NCI-H1417 treated with DMSO at 0.1 percent for 48 hours (cell line): Measurements from ENCODE around the gene RGS17.
"Not testable (repeated sequence)": the region's sequence is repeated elsewhere in the genome, so short reads cannot be mapped to it uniquely, and the experiment has no call there.

ENCODE experiments used
- DNase-seq: peaks from one replicate; lab custom pipeline; 2025; lab: John Stamatoyannopoulos, UW

RGS17 gene, protein sequence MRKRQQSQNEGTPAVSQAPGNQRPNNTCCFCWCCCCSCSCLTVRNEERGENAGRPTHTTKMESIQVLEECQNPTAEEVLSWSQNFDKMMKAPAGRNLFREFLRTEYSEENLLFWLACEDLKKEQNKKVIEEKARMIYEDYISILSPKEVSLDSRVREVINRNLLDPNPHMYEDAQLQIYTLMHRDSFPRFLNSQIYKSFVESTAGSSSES

DNA sequence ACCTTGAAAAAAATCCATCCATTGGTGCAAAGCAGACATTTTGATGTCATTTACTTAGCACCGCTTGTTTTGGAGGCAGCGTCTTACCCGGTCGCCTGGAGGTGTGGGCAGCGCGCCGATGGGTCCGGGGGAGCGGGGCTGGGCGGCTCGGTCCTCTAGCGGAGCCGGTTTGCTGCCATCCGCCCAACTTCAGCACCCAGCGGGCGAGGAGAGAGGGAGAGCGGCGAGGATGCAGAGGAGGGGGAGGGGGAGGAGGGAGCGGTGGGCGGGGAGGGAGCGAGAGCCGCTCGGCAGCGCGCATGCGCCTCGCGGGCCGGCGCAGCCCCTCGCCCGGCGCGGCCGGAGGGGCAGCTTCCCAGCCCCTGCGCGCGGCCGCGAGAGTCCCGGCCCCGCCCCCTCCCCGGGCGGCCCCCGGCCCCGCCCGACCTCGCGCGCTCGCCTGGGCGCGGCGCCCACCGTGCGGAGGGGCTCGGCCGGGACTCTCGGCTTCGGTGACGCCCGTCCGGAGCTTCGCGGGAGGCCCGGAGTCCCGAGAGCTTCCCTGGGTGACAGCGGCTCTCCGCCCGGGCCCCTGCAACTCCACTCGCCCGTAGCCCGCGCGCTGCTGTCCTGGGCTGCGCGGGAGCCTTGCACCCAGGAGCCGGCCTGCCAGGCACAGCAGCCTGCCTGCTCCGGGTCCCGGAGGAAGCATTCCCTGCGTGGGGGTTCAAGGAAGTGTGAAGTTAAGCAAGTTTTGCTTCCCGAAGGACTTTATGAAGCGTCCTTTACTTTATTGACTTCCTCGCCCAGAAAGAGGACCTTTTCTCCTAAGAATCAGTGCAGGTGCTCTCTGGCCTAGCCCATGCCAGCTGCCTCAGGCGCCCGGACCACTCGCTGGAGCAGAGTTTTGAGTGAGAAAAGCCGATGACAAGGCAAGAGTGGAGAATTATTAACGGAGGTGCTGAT, at the start of gene RGS17:
Gene RGS17 (minus strand): TSS at position 246 of the 945 bp plus-strand sequence. CDS start 87,264 bp downstream, outside the sequence.
- DNase-seq, result no peak

DNA sequence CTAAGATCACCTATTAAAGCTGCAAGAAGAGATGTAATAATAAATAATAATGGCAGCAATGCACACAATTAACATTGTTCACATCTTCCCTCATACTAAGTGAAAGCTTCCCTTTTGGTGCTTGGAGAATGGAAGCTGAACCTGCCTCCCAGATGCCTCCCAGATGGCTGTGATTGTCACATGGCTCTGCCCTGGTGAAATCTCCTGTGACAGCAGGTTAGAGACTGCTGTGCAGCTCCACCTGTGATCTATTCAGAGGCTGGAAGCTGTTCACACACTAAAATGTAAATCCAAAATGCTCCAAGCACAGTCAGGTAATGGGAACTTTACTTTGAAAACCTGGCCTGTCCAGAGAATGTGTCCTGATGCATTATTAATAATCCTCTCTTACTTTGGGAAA, 41.7 kb upstream of the RGS17 start:
- DNase-seq, result no peak

DNA sequence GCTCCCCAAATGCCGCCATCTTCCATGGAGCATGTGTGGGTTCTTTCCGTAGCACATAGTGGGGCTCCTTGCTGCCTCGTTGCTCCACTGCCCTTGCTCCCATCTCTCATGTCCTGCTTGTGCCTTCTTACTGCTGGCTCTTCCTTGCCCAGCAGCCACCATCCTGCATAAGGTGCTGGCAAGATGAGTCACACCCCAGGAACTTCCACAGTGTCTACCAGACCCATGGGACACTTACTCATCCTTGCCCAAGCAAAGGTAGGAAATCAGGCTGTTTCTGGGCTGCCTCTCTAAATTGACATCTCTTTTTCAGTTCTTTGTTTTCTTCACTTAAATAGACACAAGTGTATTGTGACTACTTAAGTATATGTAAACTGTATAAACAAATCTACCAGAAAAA, 39.4 kb upstream of the RGS17 start:
- no peak for DNase-seq

DNA sequence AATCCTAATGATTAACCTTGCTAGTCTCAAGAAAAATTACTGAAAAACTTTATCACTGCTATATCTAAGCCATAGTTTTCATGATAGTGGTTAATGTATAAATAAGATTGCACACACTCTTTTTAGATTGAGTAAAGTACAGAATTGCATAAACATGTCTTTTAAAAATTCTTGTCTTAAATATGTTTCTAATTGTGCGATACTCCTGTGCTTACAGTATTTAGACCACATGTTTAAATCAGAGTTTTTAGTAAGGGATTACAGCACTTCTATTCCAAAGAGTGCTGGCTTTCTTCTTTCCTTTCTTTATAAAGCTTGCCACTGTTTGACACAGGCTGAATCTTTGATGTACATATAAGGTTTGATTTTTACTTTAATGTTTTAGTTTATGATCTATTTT, 36.8 kb upstream of the RGS17 start:
- DNase-seq, result no peak

DNA sequence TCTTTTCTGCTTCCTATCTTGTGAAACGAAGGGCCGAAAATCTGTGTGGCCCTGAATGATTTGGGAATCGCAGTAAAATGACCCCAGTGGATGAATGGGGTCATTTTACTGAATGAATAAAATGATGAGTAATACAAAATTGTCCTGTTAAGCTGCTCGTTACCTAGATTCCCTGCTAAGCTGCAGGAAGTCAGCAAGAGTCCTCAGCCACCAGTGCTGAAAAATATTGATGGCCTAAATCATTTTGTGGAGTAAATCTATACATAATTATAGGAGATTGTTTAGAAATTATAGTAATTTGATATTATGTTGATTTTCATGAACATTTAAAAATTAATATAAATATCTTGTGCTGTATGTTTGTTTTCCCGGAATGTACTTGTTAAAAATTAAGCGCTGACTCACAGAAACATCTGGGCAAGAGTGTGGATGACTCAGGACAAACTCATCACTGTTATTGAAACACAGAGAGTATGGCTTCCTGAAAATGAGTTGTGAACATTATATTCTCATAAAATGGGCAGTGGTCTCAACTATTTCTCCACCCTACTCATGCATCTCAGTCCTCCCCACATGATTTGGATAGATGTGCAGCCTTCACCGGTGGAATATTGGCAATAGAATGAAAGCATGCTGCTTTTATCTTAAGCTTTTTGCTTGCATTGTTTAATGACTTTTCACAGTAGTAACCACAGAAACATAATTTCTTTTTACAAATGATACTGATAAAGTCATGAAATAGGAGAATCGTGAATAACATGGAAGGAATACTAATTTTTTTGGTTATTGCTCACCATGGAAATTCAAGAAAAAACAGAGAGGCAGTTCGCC, 36.2 kb upstream of the RGS17 start:
- DNase-seq, result no peak

DNA sequence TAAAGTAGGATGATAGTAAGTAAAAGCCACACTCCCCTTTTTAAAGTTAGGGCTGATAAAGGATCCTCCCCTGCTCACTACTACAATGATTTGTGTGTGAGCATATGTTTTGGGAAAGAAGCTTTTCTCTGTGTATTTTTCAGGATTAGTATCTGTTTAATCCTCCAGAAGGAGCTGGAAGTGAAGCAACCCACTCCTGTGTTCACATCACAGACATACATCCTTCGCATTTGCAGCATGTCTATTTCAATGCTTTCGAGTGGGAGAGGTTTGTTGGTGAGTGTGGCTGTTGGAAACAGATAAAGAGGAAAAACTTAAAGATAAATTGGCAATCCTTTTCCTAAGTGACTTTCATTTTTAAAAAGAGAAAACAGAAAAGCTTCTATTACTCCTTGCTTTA, 31.6 kb upstream of the RGS17 start:
- DNase-seq, result no peak

DNA sequence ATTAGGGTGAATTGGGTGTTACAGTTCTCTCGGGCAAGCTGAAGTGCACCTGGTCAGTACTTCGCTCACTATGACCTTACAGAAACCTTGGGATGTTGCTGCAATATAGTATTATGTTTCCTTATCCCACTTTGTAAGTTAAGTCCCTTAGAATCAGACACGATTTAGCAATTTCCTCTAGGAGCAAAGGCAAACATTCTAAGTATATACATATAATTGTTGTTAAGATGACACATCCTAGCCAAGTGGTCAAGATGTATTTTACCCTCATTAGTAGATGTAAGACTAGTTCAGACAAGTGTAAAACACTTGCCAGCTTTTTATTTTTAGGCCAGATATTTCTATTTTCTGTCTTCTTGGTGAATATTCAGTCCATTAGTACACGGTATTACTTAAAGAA, 31.1 kb upstream of the RGS17 start:
- DNase-seq, result no peak

DNA sequence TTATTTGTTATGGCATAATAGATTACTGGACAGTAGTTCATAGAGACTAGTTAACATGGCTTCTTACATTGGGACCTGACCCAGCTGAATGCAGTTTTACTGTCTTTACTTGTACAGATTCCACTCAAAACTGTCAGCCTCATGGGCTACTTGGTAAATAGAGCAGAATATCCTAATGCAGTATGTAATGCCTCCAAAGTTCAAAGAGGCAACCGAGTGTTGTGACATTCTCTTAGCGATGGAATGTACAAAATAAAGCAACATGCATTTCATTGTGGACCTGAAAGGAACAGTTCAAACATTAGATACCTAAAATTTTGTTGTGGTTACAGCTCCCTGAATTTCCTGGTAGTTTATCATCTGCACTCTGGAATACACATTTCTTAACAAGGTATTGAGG, 29.1 kb upstream of the RGS17 start:
- DNase-seq, result no peak

DNA sequence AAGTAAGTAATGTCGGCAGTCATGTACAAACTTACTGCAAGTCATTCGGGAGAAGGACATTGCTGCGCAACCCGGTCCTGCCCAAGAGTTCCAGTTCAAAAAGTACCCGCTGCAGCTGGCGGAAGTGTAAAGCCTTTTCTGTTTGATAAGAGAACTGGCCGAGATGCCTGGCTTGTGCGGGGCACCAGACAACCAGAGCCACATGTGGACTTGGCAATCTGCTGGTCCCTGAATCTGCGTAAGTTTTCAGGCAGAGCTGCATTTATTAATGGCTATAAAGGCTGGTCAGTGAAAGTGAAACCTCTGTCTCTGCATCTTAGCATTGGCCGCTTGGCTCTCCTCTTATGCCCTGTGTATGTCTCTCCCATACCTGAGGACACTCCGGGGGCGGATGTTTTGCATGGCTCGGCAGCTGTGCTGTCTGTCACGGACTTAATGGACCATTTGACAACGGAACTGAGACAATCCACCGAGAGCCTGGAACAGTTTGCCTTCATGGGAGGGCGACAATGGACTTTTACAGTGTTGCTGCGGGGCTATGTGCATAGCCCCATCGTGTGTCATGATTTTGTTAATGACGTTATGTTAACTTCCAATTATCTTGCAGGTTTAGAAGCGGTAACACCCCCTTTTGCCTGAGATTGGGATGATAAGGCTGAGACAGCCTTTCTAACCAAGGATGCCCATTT, 19.8 kb upstream of the RGS17 start:
- DNase-seq, result no peak

DNA sequence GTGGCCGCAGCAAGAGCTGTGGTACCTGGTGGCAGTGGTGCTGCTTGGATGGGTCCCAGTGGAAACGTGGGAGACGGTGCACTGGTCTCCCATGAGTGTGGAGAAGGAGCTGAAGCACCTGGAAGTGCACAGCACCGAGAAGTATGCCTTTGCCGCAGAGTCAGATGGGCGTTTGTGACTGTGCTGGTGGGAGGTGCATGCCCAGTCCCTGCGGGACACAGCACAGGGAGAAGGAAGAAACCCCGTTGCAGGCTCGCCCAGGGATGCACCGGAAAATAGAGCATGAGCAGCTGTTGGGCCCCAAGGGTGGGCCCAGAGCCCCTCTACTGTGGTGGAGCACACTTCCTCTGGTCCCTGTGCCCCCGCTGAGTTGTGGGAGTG, 19.3 kb upstream of the RGS17 start:
- DNase-seq, result no peak

DNA sequence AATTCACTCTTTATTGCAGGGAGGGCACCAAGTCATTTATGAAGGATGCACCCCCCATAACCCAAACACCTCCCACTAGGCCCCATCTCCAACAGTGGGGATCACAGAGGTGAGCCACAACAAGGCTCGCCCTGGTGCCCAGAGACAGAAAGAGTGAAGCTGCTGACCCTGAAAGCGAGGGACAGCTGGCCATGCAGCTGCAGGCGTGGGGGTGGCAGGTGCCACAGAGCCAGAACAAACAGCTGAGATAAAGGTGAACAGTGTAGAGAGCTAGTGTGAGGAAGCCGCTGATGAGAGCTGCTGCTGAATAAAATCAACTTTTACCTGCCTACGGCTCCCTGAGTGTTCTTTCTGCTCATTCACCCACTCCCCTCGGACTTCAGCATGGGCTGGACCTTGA, 18.8 kb upstream of the RGS17 start:
- no peak for DNase-seq

DNA sequence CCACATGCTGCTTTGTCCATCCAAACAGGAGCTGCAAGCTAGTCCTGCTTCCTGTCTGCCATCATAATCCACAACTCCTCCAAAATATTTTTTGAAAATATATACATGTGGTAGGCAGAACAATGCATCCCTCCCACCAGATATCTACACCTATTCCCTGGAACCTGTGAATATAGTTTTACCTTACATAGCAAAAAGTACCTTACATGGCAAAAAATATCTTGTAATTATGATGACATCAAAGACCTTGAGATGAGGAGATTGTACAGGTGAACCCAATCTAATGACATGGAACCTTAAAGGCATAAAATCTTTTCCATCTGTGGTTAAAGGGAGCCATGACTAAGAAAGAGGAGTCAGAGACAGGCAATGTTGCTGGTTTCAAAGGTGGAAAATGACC, 15.3 kb upstream of the RGS17 start:
- no peak for DNase-seq

DNA sequence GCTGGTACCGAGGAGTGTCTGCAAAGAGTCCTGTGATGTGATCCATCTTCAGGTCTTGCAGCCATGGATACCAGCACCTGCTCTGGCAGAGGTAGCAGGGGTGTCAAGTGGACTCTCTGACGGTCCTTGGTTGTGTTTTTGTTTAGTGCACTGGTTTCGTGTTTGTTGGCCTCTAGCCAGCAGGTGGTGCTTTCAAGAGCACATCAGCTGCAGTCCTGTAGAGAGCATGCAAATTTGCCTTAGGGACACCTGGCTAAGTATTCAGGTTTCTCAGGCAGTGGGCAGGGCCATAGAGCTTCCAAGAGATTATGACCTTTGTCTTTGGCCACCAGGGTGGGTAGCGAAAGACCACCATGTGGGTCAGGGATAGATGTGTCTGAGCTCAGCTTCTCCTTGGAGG, 14.5 kb upstream of the RGS17 start:
- DNase-seq, result no peak

DNA sequence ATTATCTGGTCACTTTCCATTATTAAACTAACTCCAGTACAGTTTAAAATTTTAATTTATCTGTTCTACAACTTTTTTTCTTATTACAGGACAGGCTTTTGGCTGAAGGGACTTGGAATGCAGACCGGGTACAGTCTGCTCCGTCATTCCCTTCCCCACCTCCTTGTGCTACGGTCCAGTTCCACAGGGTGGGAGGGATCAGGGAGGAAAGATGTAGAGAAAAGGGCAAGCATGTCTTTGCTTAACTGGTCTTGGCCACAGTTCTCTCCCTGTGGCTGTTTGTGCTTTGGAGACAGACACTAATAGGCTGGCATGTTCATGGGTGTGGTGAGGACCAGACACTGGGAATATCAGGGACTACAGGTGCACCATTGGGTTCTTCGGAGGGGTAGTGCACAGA, 12.1 kb upstream of the RGS17 start:
- no peak for DNase-seq

DNA sequence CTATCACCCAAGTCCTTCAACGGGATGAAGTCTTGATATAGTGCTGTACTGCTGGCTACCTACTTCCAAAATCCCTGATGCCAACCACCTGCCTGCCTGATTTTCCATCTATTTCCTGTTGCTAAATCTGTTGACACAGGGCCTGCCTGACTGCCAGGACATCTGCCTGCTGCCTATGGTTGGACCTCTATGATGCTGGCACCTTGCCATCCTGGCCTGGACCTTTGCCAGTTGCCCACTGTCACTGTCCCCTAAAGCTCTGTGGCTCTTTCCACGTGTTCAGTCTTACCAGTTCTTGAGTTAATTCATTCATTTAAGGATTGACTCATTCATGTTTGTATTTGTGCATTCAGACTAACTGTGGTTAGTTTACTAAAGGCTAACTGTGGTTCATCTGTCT, 9.2 kb upstream of the RGS17 start:
- peak; percentile 77 for DNase-seq

DNA sequence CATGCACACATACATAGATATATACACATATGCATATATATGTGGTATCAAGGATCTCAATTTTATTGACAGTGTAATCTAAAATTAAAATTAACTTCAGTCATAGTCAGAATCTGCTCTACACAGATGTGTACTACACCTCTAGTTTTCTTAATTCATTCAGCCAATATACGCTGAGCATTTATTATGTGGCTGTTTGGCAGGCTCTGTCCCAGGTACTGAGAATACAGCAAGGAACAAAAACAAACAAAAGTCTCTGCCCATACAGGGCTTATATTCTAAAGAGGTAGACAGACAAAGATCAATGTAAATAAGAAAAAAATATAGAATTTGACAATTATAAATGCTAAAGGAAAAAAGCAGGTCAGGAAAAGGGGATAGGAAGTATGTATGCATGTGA, 7.8 kb upstream of the RGS17 start:
- no peak for DNase-seq

DNA sequence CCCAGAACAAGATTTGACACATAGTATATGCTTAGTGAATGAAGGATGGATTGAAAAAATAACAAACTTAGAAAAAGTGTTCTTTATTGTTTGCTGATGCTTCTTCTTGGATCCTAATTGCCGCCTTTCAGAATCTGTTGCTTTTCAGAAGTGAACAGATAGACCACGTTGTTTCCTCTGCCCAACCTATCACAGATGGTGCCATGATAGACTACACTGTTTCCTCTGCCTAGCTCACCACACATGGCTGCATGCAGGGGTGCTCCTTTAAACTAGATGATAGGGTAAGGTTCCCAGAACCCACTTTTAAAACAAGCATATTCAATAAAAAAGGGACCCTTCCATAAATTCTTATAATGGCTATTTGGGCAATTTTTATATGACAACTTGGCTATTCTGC, 4.6 kb upstream of the RGS17 start:
- no peak for DNase-seq

DNA sequence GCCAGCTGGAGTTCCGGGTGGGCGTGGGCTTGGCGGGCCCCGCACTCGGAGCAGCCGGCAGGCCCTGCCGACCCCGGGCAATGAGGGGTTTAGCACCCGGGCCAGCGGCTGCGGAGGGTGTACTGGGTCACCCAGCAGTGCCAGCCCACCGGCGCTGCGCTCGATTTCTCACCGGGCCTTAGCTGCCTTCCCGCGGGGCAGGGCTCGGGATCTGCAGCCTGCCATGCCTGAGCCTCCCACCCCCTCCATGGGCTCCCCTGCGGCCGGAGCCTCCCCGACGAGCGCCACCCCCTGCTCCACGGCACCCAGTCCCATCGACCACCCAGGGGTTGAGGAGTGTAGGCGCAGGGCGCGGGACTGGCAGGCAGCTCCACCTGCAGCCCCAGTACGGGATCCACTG, 2.6 kb upstream of the RGS17 start:
- DNase-seq, result not testable (repeated sequence)

DNA sequence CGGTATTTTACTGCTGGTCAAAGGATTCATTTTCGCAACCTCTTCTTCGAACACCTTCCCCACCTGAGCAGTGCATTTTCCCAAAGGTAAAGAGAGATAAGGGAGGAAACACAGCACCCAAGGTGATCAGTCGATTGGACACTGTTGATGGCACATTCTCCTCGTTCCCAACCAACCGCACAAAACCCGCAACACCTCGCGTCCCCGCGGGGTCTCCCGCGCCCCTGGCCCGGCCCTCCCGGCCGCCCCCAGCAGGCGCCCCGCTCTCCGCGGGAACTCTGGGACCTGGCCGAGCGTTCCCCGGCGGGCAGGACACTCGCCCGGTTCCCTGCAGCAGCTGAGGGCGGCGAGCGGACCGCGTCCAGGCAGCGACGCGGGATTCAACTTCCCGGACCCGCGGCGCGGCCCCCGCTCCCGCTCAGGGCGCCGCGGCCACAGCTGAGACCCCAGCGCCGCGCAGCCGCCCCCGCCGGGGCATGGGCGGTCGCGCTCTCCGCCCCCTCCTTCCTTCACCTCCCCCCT, 506 bp downstream of the RGS17 start:
- no peak for DNase-seq

DNA sequence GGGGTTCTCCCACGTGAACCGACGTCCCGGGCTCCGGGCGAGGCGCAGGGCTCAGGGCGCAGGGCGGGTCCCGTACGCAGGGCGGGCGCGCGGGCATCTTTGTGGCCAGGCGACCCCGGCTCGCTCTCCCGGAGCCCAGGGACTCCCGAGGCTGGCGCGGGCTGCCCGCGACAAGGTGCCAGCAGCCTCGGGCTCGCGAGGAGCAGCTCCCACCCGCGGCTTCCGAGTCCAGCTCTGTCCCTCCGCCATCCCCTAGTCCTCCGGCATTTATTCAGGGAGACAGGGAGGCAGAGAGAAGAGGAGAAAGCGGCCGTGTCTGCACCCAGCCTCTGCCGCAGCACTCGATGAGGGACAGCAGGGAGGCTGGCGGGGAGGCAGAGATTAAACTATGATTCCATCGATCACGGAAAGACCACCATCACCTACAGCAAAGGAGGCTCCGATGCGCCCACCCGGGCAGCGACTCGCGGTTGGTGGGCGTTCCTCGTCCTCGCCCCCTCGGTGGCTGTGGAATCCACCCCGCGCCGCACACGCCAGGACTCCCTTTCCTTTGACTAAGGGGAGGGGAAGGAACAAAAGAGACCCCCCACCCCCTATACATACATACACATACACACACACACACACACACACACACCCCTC, 1.1 kb downstream of the RGS17 start:
- no peak for DNase-seq

DNA sequence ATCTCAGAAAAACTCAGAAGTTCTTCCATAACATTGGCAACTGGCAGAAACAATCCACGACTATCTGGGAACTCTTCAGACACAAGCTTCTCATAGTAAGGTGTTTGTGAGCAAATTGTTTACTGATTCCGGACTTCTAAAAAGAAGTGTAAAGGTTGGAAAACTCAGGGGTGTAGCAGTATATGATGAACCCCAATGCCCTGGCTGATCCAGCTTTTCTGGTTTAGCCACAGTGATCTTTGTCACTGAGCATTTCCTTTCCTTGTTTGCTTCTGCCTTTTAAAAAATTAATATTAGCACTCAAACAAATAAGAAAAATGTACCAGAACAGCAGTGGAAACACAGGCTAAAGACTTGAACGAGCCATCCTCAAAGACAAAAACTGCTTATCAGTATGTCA, 4.9 kb downstream of the RGS17 start:
- DNase-seq, result no peak
